ENCODE measurements around the gene FNIP2. TPM values are rescaled to one million over a fixed set of nuclear protein-coding genes. Genes with fewer than 3 reads are reported as not detected.

The FNIP2 gene
- polyA plus RNA-seq, 1 donor from 2014 or later = 51.7 TPM

DNA sequence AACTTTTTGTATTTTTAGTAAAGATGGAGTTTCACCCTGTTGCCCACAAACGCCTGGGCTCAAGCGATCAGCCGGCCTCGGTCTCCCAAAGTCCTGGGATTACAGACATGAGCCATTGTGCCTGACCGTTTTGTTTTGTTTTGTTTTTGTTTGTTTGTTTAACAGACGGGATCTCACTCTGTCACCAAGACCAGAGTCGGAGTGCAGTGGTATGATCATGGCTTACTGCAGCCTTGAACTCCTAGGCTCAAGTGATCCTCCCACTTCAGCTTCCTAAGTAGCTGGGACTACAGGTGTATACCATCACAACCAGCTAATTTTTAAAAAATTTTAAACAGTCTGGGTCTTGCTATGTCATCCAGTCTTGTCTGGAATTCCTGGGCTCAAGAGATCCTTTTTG is 53.5 kb downstream of the FNIP2 start:
- Histone ChIP-seq H4K20me1 (ENCODE audit: insufficient read depth) (no peaks in the 10 kb centered on the region), H3F3A (ENCODE audit: insufficient read depth, low read length, poor library complexity, severe bottlenecking) (no peaks in the 10 kb centered on the region), H3K9ac (ENCODE audit: low read length) (no peak overlapping the region), H3K79me2 (replicated peaks; ENCODE audit: insufficient read depth, low read length) (peaks cover 32% of the 10 kb centered on the region), H3K9me3 (ENCODE audit: low read length) (no peaks in the 10 kb centered on the region), H3K4me2 (ENCODE audit: low read length) (no peak overlapping the region), H3K27ac (ENCODE audit: low read length) (no peak overlapping the region), H3K4me3 (ENCODE audit: low read length) (no peak overlapping the region), H2AFZ (ENCODE audit: low read depth, low read length) (no peak overlapping the region), H3K36me3 (ENCODE audit: insufficient read depth, low read length) (no peaks in the 10 kb centered on the region), H3K27me3 (ENCODE audit: insufficient read depth, low read depth, low read length) (no peaks in the 10 kb centered on the region), H3K9me2 (ENCODE audit: insufficient read depth, low read length) (no peaks in the 10 kb centered on the region)
- TF ChIP-seq RAD21 (conservative IDR thresholded peaks at IDR 0.05) (no peak), POLR2AphosphoS5 (IDR thresholded peaks at IDR 0.05) (no peak), EP300 (conservative IDR thresholded peaks at IDR 0.05; ENCODE audit: poor library complexity, severe bottlenecking) (no peak)
- TF ChIP-seq, protein P1, sequence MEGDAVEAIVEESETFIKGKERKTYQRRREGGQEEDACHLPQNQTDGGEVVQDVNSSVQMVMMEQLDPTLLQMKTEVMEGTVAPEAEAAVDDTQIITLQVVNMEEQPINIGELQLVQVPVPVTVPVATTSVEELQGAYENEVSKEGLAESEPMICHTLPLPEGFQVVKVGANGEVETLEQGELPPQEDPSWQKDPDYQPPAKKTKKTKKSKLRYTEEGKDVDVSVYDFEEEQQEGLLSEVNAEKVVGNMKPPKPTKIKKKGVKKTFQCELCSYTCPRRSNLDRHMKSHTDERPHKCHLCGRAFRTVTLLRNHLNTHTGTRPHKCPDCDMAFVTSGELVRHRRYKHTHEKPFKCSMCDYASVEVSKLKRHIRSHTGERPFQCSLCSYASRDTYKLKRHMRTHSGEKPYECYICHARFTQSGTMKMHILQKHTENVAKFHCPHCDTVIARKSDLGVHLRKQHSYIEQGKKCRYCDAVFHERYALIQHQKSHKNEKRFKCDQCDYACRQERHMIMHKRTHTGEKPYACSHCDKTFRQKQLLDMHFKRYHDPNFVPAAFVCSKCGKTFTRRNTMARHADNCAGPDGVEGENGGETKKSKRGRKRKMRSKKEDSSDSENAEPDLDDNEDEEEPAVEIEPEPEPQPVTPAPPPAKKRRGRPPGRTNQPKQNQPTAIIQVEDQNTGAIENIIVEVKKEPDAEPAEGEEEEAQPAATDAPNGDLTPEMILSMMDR (IDR thresholded peaks at IDR 0.05; ENCODE audit: poor library complexity, severe bottlenecking) = no peak

DNA sequence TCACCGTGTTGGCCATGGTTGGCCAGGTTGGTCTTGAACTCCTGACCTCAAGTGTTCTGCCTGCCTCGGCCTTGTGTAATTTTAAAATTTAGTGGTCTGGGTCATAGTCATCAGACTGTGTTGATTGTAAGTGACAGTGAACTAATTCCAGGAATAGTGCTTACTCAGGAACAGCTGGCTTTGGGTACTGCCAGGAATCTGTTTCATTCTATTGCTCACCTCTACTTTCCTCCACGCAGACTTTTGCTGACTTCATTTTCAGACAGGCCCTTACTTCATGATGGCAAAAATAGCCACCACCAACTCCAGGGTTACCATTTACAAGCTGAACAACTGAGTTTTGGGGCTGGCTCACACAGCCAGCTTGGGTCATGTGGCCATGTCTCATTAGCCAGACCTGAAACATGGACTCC is 54.6 kb downstream of the FNIP2 start:
- Histone ChIP-seq H3K9ac (ENCODE audit: low read length) (no peak overlapping the region), H3K79me2 (replicated peaks; ENCODE audit: insufficient read depth, low read length) (peaks cover 29% of the 10 kb centered on the region), H3F3A (ENCODE audit: insufficient read depth, low read length, poor library complexity, severe bottlenecking) (no peaks in the 10 kb centered on the region), H3K4me2 (ENCODE audit: low read length) (no peak overlapping the region), H4K20me1 (ENCODE audit: insufficient read depth) (no peaks in the 10 kb centered on the region), H3K27me3 (ENCODE audit: insufficient read depth, low read depth, low read length) (no peaks in the 10 kb centered on the region), H3K27ac (ENCODE audit: low read length) (no peak overlapping the region), H3K9me2 (ENCODE audit: insufficient read depth, low read length) (no peaks in the 10 kb centered on the region), H3K4me3 (ENCODE audit: low read length) (no peak overlapping the region), H3K9me3 (ENCODE audit: low read length) (no peaks in the 10 kb centered on the region), H3K36me3 (ENCODE audit: insufficient read depth, low read length) (no peaks in the 10 kb centered on the region), H2AFZ (ENCODE audit: low read depth, low read length) (no peak overlapping the region)
- TF ChIP-seq, protein P1 (IDR thresholded peaks at IDR 0.05; ENCODE audit: poor library complexity, severe bottlenecking) = no peak
- TF ChIP-seq RAD21 (conservative IDR thresholded peaks at IDR 0.05) (no peak), EZH2 (IDR thresholded peaks at IDR 0.05; ENCODE audit: borderline replicate concordance, insufficient read depth, low read length, poor library complexity, severe bottlenecking) (no peak), POLR2AphosphoS5 (IDR thresholded peaks at IDR 0.05) (no peak), MXI1 (conservative IDR thresholded peaks at IDR 0.05; ENCODE audit: poor library complexity, severe bottlenecking) (no peak), EP300 (conservative IDR thresholded peaks at IDR 0.05; ENCODE audit: poor library complexity, severe bottlenecking) (no peak), SMC3 (conservative IDR thresholded peaks at IDR 0.05; ENCODE audit: poor library complexity) (no peak), TAF1 (IDR thresholded peaks at IDR 0.05; ENCODE audit: low read depth) (no peak)
- TF ChIP-seq, protein P2, sequence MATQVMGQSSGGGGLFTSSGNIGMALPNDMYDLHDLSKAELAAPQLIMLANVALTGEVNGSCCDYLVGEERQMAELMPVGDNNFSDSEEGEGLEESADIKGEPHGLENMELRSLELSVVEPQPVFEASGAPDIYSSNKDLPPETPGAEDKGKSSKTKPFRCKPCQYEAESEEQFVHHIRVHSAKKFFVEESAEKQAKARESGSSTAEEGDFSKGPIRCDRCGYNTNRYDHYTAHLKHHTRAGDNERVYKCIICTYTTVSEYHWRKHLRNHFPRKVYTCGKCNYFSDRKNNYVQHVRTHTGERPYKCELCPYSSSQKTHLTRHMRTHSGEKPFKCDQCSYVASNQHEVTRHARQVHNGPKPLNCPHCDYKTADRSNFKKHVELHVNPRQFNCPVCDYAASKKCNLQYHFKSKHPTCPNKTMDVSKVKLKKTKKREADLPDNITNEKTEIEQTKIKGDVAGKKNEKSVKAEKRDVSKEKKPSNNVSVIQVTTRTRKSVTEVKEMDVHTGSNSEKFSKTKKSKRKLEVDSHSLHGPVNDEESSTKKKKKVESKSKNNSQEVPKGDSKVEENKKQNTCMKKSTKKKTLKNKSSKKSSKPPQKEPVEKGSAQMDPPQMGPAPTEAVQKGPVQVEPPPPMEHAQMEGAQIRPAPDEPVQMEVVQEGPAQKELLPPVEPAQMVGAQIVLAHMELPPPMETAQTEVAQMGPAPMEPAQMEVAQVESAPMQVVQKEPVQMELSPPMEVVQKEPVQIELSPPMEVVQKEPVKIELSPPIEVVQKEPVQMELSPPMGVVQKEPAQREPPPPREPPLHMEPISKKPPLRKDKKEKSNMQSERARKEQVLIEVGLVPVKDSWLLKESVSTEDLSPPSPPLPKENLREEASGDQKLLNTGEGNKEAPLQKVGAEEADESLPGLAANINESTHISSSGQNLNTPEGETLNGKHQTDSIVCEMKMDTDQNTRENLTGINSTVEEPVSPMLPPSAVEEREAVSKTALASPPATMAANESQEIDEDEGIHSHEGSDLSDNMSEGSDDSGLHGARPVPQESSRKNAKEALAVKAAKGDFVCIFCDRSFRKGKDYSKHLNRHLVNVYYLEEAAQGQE (IDR thresholded peaks at IDR 0.05; ENCODE audit: borderline replicate concordance) = no peak

Measured in neural cell (in vitro differentiated cells).